Stimulated activated CD4-positive, alpha-beta T cell treated with anti-CD3 and anti-CD28 coated beads, Interleukin-1b, Interleukin-23, amount 100 ng/mL, for 48 hours (primary cell): ENCODE results near the gene IVNS1ABP.
"Not testable (repeated sequence)": the region's sequence is repeated elsewhere in the genome, so short reads cannot be mapped to it uniquely, and the experiment has no call there.

ENCODE experiments used
- DNase-seq: peaks from one replicate; pipeline ENCODE4 v3.0.0-alpha.2; 2020

Gene IVNS1ABP

DNA sequence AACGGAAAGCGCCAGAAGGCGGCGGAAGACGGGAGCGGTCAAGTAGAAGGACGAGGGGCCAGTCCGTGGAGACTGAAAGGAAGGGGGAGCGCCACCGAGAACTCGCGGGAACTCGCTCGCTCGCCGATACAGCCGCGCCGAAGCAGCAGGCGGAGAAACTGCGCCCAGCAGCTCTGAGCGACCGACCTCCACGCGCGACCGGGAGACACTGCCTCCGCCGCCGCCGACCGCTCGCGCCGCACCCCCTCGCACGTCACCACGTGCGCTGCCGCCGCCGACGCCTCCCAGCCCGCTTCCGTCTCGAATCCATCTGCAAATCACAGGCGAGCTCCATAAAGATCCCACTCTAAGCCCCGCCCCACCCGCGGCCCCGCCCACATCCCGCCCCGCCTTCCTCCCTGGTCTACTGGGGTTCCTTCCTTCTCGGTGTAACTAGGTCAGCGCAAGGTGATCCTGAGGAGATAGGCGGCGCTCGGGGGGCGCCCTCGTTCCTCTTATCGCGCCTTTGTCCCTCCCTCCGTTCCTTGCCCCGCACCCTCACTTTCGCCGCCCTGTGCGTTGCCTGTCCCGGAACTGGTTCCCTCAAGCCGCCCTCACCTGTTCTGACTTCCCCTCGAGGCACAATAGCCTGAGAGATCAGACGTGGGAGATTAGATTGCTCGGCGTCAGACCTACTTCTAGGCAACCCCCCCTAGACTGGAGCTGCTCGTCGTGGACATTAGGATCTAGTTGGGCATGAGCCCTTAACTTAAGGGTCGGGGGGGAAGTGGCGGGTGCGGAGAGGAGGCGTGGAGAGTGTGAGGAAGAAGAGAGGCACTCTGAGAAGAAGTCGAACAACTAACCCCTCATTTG lies at the start of gene IVNS1ABP:
Gene IVNS1ABP (minus strand): TSS at position 210 of the 852 bp plus-strand sequence. CDS start 7,750 bp downstream, outside the sequence.
- DNase-seq: peak; percentile 93

DNA sequence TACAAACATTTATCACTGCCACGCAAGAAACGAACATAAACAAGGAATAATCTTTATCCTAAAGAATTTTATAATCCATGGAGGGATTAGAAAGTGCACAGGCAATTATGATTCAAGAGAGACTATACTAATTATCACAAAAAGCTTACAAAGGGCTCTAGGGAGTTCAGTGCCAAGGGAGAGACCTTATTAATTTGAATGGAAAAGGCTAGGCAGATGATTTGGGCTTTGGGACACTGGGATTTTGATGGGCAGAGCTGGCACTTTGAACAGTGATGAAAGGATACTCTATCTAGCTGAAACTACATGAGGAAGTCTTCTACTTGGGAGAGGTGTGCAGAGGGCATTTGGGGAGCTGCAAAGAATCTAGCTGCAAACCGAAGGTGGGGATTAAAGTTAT lies 48.9 kb upstream of the IVNS1ABP start:
- DNase-seq: no peak

- DNase-seq: not testable (repeated sequence)
Observed at GRCh38 chr1:185364528-185364927, 47.5 kb upstream of the IVNS1ABP start.

DNA sequence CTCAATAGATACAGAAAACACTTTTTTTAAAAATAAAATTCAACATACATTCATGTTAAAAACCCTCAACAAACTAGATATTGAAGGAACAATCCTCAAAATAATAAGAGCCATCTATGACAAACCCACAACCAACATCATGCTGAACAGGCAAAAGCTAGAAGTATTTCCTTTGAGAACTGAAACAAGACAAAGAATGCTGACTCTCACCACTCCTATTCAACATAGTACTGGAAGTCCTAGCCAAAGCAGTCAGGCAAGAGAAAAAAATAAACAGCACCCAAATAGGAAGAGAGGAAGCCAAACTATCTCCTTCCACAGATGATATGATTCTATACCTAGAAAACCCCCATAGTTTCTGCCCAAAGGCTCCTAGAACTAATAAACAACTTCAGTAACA lies 46.2 kb upstream of the IVNS1ABP start:
- no peak for DNase-seq

DNA sequence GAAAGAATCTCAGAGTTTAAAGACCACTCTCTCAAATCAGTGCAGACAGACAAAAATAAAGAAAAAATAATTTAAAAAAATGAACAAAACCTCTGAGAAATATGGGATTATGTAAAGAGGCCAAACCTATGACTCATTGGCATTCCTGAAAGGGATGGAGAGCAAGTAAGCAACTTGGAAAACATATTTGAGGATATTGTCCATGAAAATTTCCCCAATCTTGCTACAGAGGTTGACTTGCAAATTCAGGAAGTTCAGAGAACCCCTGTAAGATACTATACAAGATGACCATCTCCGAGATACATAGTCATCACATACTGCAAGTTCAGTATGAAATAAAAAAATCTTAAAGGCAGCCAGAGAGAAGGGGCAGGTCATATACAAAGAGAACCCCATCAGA lies 43.7 kb upstream of the IVNS1ABP start:
- no peak for DNase-seq

DNA sequence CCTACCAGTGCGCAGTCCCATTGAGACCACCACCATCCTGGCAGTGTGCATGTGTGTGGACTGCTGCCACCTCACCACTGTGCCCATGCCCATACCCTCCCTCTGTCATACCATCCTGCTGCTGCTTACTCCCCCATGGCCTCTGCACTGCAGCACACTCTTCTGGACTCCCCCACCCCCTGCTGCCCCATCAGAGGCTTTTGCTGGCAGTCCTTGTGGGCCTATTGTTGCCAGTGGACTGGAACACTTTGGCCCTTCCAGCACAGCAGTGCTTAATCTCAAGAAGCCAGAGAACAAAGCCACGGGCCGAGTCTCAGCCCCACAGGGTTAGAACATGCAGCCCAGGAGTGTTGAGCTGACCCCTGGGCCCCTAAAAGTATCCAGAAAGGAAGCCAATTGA lies 41.9 kb upstream of the IVNS1ABP start:
- no peak for DNase-seq

DNA sequence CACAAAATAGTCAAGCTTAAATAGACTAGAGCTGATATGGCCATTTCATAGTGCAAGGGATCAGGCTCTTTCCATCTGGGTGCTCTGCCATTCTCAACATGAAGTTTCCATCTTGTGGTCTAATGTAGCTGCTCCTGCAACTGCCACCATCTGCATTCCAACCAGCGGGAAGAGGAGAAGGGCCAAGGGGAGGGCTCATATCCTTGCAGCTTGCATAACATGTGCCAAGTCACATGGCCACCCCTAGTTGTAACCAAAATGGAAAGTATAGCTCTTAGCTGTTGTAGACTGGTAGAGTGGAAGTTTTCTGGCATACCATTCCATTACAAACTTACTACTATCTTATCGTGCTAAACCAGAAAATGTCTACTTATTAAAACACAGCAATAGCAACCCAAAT lies 38.9 kb upstream of the IVNS1ABP start:
- no peak for DNase-seq

DNA sequence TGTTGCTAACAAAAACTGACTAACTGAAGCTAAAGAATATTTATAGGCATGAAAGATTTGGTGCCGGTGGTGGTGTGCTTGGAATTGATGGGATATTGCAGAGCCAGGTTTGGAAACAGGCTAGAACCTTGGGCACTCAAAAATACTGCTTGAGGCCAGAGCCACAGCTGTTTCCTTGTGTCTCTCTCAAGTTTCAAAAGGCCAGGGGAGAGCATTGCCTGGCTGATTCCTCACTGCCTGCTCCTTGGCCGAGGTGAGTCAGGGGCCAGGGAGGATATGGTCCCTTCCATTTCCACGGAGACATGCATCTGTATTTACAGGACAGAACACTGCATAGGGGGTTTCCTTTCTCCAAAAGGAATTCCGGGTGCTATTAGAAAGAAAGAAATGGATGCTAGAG lies 36.1 kb upstream of the IVNS1ABP start:
- DNase-seq: no peak

DNA sequence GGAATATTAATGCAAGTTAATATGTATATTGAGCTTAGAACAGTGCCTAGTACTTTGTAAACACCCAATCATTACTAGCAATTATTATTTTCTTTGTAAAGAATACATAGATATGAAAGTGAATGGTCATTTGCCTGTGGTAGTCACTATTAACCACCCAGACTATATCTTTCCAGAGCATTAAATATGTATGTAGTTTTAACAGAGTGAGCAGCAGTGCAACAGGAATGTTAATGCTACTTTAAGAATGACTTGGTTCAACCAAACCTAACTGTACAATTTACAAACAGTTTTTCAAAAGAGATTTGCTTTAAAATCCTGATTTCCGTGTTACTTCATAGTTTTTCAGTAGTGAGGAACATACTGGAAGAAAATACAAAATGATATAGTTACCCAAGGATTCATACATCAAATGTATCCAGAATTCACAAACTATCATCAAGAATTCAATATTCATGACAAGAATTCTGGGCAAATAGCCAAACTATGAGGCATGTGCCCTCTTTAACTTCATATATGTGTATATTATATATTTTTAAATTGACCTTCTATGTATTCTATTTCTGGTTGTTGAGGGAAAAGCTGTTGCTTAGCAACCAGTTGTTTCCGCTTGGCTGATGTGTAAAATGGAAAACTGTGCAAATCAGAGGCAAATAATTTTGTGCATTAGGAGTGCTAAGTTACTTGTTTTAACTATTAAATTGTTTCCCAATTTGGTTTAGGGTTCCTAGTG lies 34.9 kb upstream of the IVNS1ABP start:
- no peak for DNase-seq

GRCh38 chr1:185350027-185350442 lies 33.0 kb upstream of the IVNS1ABP start:
- DNase-seq: no peak

- DNase-seq: no peak
Observed at GRCh38 chr1:185349556-185349955, 32.5 kb upstream of the IVNS1ABP start.

DNA sequence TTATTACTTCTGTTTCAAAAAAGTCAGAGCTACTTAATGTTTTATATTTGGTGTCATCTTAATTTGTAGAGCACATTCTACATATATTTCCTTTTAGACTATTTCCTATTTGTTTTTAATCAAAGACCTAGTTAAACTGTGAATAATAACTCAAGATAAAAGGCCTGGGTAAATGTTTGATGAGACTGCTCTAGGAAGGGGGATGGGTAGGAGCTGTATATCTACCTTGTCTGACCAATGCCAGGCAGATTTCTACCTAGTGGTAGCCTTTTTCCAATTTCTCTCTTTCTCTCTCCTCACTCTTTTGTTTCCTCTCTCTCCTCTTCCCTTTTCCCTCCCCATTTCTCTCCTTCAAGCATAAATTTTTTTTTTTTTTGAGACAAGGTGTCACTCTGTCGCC lies 31.9 kb upstream of the IVNS1ABP start:
- DNase-seq: no peak

DNA sequence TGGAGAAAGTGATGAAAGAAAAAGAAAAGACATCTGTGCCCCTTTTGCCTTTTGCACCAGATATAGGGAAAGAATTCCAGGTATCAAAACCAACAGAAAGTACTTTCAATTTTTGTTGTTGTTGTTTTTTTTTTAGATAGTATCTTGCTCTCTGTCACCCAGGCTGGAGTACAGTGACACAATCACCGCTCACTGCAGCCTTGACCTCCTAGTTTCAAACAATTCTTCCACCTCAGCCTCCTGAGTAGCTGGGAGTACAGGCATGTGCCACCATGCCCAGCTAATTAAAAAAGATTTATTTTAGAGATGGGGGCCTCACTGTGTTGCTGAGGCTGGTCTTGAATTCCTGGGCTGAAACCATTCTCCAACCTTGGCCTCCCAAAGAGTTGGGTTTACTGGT lies 31.3 kb upstream of the IVNS1ABP start:
- DNase-seq: no peak

DNA sequence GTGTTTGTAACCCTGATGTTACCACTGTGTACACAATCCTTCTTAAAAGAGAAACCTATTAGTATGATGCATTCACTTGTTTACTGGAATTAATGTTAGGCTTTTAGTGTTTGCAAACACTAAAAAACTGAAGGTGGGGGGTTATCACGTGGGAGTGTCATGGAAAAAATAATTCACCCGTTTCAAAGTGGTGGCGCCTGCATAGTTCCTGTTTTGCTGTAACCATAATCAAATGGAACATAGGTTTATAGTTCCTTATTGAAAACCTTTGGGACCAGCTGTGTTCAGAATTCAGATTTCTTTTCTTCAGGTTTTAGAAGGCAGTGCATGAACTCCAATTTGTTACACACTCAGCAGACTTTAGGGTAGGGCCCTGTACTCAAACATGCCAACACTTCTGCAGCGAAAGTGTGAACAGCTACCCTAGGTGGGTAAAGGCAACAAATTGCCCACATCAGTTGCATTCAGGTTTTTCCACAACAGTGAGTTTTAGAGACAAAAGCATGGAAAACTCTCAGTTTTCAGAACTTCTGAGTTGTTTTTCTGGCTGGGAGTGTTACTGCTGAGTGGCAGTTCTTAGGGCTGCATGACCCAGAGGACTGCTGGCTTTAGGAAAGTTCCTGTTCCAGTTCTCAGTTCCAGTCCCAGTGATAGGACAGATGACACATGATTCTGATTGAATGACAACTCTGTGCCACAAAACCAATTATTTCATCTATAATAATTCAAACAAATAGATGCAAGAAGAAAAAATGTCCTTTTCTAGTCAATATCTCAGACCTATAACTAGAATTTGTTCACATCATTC lies 29.1 kb upstream of the IVNS1ABP start:
- no peak for DNase-seq

DNA sequence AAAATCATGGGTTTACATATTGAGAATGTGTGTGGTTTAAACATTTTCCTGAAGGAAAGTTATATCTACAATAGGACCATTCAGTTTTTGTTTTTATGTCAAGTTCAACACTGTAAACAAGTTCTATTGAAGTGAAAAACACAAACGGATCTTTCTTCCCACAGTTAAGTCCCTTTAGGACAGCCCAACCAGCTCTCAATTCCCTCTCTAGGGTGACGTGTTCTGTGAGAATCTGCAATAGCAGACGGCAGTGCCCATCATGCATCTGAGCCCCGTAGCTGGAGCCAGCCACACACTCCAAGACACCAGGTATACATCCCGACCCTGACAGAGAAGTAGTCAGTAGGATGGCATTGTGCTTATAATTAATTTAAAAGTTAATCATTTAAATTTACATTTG lies 26.3 kb upstream of the IVNS1ABP start:
- no peak for DNase-seq

GRCh38 chr1:185342672-185343259 lies 25.7 kb upstream of the IVNS1ABP start:
- no peak for DNase-seq

DNA sequence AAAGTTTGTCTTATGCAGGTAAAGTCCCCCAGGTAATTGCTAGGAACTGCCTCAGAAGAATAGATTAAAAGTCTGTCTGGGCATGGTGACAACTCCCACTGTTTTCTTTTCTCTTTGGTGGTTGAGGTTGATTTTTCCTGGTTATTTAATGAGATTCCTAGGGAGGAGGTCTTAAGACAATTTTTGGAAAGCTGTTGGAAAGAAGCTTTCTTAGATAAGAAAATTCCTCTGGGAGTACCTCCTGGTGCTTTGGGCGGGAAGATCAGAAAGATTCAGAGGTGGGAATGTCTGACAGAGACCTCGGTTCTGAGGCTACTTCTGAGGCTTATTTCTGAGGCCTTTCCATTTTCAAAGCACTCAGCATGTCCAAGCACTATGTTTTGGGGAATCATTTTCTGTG lies 25.0 kb upstream of the IVNS1ABP start:
- no peak for DNase-seq

DNA sequence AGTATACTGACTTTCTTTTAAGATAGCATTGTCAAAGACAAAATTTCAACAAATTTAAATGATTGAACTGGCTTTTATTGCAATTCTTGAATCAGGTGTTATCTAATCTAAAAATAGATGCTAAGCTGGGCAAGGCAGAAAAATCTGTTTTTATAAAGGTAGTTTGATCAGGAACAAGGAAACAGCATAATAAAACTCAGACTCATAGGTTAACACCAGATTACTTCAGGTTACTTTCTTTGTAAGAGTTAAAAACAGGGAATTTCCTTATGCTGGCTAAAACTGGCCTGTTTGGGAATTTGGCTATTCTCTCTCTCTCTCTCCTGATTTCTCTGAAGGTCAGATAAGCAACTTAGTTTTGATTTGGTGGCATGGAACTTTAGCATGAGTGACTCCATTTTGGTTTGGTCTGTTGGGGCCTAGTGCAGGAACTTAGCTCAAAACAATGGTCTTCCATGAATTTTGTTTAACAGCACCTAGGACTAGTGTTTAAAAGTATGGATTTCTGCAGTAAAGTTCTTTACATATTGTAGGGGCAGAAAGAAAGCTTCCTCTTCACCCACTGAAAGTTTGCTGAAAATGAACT lies 24.2 kb upstream of the IVNS1ABP start:
- no peak for DNase-seq

GRCh38 chr1:185338719-185339622 lies 21.9 kb upstream of the IVNS1ABP start:
- DNase-seq: peak; percentile 10

DNA sequence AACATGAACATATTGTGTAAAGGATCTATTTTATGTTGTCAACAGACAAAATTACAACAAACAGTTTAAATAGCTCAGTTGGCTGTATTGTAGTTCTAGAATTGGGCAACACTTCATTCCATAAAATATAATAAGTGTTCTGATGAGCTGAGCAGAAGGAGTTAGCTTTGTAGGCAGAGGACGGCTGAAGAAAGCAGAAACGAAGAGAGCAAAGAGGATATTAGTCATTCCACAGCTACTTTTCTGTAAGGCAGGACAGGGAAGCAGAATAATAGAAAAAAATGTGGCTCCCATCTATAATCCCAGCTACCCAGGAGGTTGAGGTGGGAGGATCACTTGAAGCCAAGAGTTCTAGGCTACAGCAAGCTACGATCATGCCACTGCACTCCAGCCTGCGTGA lies 20.2 kb upstream of the IVNS1ABP start:
- DNase-seq: no peak

GRCh38 chr1:185334182-185334581 lies 17.1 kb upstream of the IVNS1ABP start:
- no peak for DNase-seq

- DNase-seq: no peak
Observed at GRCh38 chr1:185328255-185328654, 11.2 kb upstream of the IVNS1ABP start.
